Neural cell (in vitro differentiated cells): ENCODE data around the gene P3H3. TPM values are rescaled to one million over a fixed set of nuclear protein-coding genes. Genes with fewer than 3 reads are reported as not detected.

ENCODE experiments used
- H2AFZ ChIP-seq: fragments of 200-600, 300-800 bp; sonication (generic), shearing (Covaris generic); 2 replicates; pipeline ENCODE4 v1.6.0; 2014; ENCODE audit warnings: low read depth, mild to moderate bottlenecking, antibody characterized with exemption, low read length, moderate library complexity
- H3F3A ChIP-seq: fragments of 200-600 bp; shearing (Covaris generic); 2 replicates; pipeline ENCODE4 v1.6.1; 2016; ENCODE audit warnings: mild to moderate bottlenecking, moderate library complexity, mixed read lengths, antibody characterized with exemption, low read length; ENCODE audit not compliant: insufficient read depth, poor library complexity, severe bottlenecking
- H3K27ac ChIP-seq: fragments of 200-600, 300-800 bp; sonication (generic), shearing (Covaris generic); 2 replicates; pipeline ENCODE4 v1.5.1; 2014; ENCODE audit warnings: mild to moderate bottlenecking, low read length, moderate library complexity
- H3K27me3 ChIP-seq: fragments of 300-800, 200-600 bp; sonication (generic), shearing (Covaris generic); 2 replicates; pipeline ENCODE4 v1.6.0; 2014; ENCODE audit warnings: mild to moderate bottlenecking, low read depth, low read length, moderate library complexity; ENCODE audit not compliant: insufficient read depth
- H3K36me3 ChIP-seq: fragments of 300-800, 200-600 bp; sonication (generic), shearing (Covaris generic); 2 replicates; pipeline ENCODE4 v1.5.1; 2014; ENCODE audit warnings: mild to moderate bottlenecking, antibody characterized with exemption, low read length, moderate library complexity; ENCODE audit not compliant: insufficient read depth
- H3K4me2 ChIP-seq: fragments of 300-800, 200-600 bp; sonication (generic), shearing (Covaris generic); 2 replicates; pipeline ENCODE4 v1.6.0; 2014; ENCODE audit warnings: mild to moderate bottlenecking, low read length
- H3K4me3 ChIP-seq: fragments of 300-800, 200-600 bp; sonication (generic), shearing (Covaris generic); 2 replicates; pipeline ENCODE4 v1.5.1; 2014; ENCODE audit warnings: mild to moderate bottlenecking, low read length, moderate library complexity
- H3K79me2 ChIP-seq: fragments of 200-600 bp; shearing (Covaris generic); replicated peaks from 2 replicates; pipeline ENCODE4 v1.6.0; 2014; ENCODE audit warnings: mild to moderate bottlenecking, low read length, moderate library complexity; ENCODE audit not compliant: insufficient read depth
- H3K9ac ChIP-seq: fragments of 300-800, 200-600 bp; sonication (generic), shearing (Covaris generic); 2 replicates; pipeline ENCODE4 v1.6.1; 2016; ENCODE audit warnings: mild to moderate bottlenecking, low read length, mixed read lengths
- H3K9me2 ChIP-seq: fragments of 200-600 bp; shearing (Covaris generic); 2 replicates; pipeline ENCODE4 v1.6.1; 2016; ENCODE audit warnings: mild to moderate bottlenecking, low read length, mixed read lengths; ENCODE audit not compliant: insufficient read depth
- H3K9me3 ChIP-seq: fragments of 200-600, 300-800 bp; sonication (generic), shearing (Covaris generic); 2 replicates; pipeline ENCODE4 v1.6.1; 2016; ENCODE audit warnings: mild to moderate bottlenecking, mixed run types, low read length, moderate library complexity, mixed read lengths
- H4K20me1 ChIP-seq: fragments of 200-600 bp; shearing (Covaris generic); 2 replicates; pipeline ENCODE4 v1.6.1; 2016; ENCODE audit warnings: mild to moderate bottlenecking, mixed run types; ENCODE audit not compliant: insufficient read depth
- CTCF ChIP-seq: fragments of 450-650 bp; IDR thresholded peaks from 2 replicates; pipeline ENCODE4 v1.5.1; 2014; ENCODE audit warnings: antibody characterized with exemption, mild to moderate bottlenecking, moderate library complexity; ENCODE audit not compliant: poor library complexity, severe bottlenecking
- EP300 ChIP-seq: fragments of 450-650 bp; conservative IDR thresholded peaks from 2 replicates; pipeline ENCODE4 v1.6.1; 2014; ENCODE audit warnings: antibody characterized with exemption, mild to moderate bottlenecking, moderate library complexity; ENCODE audit not compliant: poor library complexity, severe bottlenecking
- EZH2 ChIP-seq: fragments of 200-600, 300-800 bp; shearing (Covaris generic), sonication (generic); IDR thresholded peaks from 2 replicates; pipeline ENCODE4 v1.6.1; 2014; ENCODE audit warnings: antibody characterized with exemption, low read length, borderline replicate concordance, mild to moderate bottlenecking; ENCODE audit not compliant: insufficient read depth, poor library complexity, severe bottlenecking
- MXI1 ChIP-seq: fragments of 450-650 bp; conservative IDR thresholded peaks from 2 replicates; pipeline ENCODE4 v1.6.1; 2014; ENCODE audit warnings: antibody characterized with exemption, mild to moderate bottlenecking; ENCODE audit not compliant: poor library complexity, severe bottlenecking
- POLR2AphosphoS5 ChIP-seq: IDR thresholded peaks from 2 replicates; pipeline ENCODE4 v1.6.1; 2012
- RAD21 ChIP-seq: fragments of 450-650 bp; conservative IDR thresholded peaks from 2 replicates; pipeline ENCODE4 v1.6.1; 2014; ENCODE audit warnings: antibody characterized with exemption, mild to moderate bottlenecking, moderate library complexity
- REST ChIP-seq: IDR thresholded peaks from 2 replicates; pipeline ENCODE4 v1.6.1; 2012; ENCODE audit warnings: borderline replicate concordance
- SMC3 ChIP-seq: fragments of 450-650 bp; conservative IDR thresholded peaks from 2 replicates; pipeline ENCODE4 v1.6.1; 2014; ENCODE audit warnings: antibody characterized with exemption, mild to moderate bottlenecking, moderate library complexity; ENCODE audit not compliant: poor library complexity
- TAF1 ChIP-seq: IDR thresholded peaks from 2 replicates; pipeline ENCODE4 v1.6.1; 2012; ENCODE audit warnings: low read depth
- polyA plus RNA-seq: library from polyadenylated mRNA; depleted of rRNA; stranded (reverse); fragments of >200 nt; gene quantifications from 2 replicates; pipeline ENCODE4 v1.2.3, GENCODE V29; 2014

P3H3 gene
- polyA plus RNA-seq, 1 donor from 2014 or later: 58.9 TPM

- H3K9ac ChIP-seq: no peak overlapping the region
- H3F3A ChIP-seq: no peaks in the 10 kb centered on the region
- H3K36me3 ChIP-seq: no peaks in the 10 kb centered on the region
- TF ChIP-seq REST: peak; percentile 40
- TF ChIP-seq POLR2AphosphoS5: peak; percentile 6
- TF ChIP-seq EP300: no peak
- no peaks in the 10 kb centered on the region for H3K27me3 ChIP-seq
- no peak overlapping the region for H3K4me3 ChIP-seq
- H3K27ac ChIP-seq: peak overlapping the region; percentile 30
- no peaks in the 10 kb centered on the region for H3K9me3 ChIP-seq
- H3K9me2 ChIP-seq: no peaks in the 10 kb centered on the region
- no peaks in the 10 kb centered on the region for H3K79me2 ChIP-seq
- H2AFZ ChIP-seq: peak overlapping the region; percentile 34
- no peaks in the 10 kb centered on the region for H4K20me1 ChIP-seq
- H3K4me2 ChIP-seq: no peak overlapping the region
Observed at GRCh38 chr12:6786416-6787094, 41.7 kb upstream of the P3H3 start.

- H3K9me2 ChIP-seq: no peaks in the 10 kb centered on the region
- no peaks in the 10 kb centered on the region for H3K79me2 ChIP-seq
- H3K27ac ChIP-seq: peak overlapping the region; percentile 30
- no peaks in the 10 kb centered on the region for H3K9me3 ChIP-seq
- TF ChIP-seq RAD21: no peak
- TF ChIP-seq EP300: no peak
- H3K27me3 ChIP-seq: no peaks in the 10 kb centered on the region
- H2AFZ ChIP-seq: no peak overlapping the region
- H3F3A ChIP-seq: no peaks in the 10 kb centered on the region
- no peak overlapping the region for H3K4me2 ChIP-seq
- no peaks in the 10 kb centered on the region for H3K36me3 ChIP-seq
- no peak overlapping the region for H3K9ac ChIP-seq
- H4K20me1 ChIP-seq: no peaks in the 10 kb centered on the region
- H3K4me3 ChIP-seq: no peak overlapping the region
Observed at GRCh38 chr12:6787309-6787708, 40.9 kb upstream of the P3H3 start.

GRCh38 chr12:6788972-6789924 is 39.0 kb upstream of the P3H3 start, which contains the start of gene CD4:
Gene CD4, plus strand, starts transcription at chr12:6789528. Its CDS starts 10,611 bp downstream, at chr12:6800139.
- Histone ChIP-seq H3K36me3 (no peaks in the 10 kb centered on the region), H3K9ac (no peak within 1 kb of the TSS), H3K79me2 (no peaks in the 10 kb centered on the region), H3K27me3 (no peaks in the 10 kb centered on the region), H3K9me2 (no peaks in the 10 kb centered on the region), H2AFZ (no peak within 1 kb of the TSS), H3F3A (no peaks in the 10 kb centered on the region), H3K4me3 (no peak within 1 kb of the TSS), H3K9me3 (no peaks in the 10 kb centered on the region), H3K4me2 (no peak within 1 kb of the TSS), H4K20me1 (no peaks in the 10 kb centered on the region), H3K27ac (no peak within 1 kb of the TSS)
- no peak for TF ChIP-seq CTCF
- no peak for TF ChIP-seq RAD21
- TF ChIP-seq REST: no peak
- no peak for TF ChIP-seq POLR2AphosphoS5
- no peak for TF ChIP-seq EP300
- no peak for TF ChIP-seq MXI1
- no peak for TF ChIP-seq TAF1
- TF ChIP-seq EZH2: no peak
- TF ChIP-seq SMC3: no peak
